Neural progenitor cell (in vitro differentiated cells): ENCODE measurements around the gene VPS72. TPM values are rescaled to one million over a fixed set of nuclear protein-coding genes. Genes with fewer than 3 reads are reported as not detected.

Source experiments
- DNase-seq: peaks from one replicate; pipeline ENCODE4 v3.0.0-alpha.2; 2016; ENCODE audit warnings: low spot score
- H2AFZ ChIP-seq: fragments of 200-600 bp; sonication (generic); replicated peaks from 2 replicates; pipeline ENCODE4 v1.6.1; 2016; ENCODE audit warnings: antibody characterized with exemption
- H3F3A ChIP-seq: fragments of 200-600 bp; sonication (generic); 2 replicates; pipeline ENCODE4 v1.6.1; 2016; ENCODE audit warnings: antibody characterized with exemption, low read depth
- H3K27ac ChIP-seq: fragments of 200-600 bp; sonication (generic); 2 replicates; pipeline ENCODE4 v1.5.1; 2016; ENCODE audit warnings: mild to moderate bottlenecking
- H3K27me3 ChIP-seq: fragments of 200-600 bp; sonication (generic); 2 replicates; pipeline ENCODE4 v1.6.1; 2016; ENCODE audit warnings: mild to moderate bottlenecking, moderate library complexity
- H3K36me3 ChIP-seq: fragments of 200-600 bp; sonication (generic); 2 replicates; pipeline ENCODE4 v1.5.1; 2016
- H3K4me1 ChIP-seq: fragments of 200-600 bp; sonication (generic); 2 replicates; pipeline ENCODE4 v1.6.1; 2016; ENCODE audit warnings: mixed run types
- H3K4me2 ChIP-seq: fragments of 200-600 bp; sonication (generic); 2 replicates; pipeline ENCODE4 v1.6.1; 2016
- H3K4me3 ChIP-seq: fragments of 200-600 bp; sonication (generic); 2 replicates; pipeline ENCODE4 v1.5.1; 2016
- H3K79me2 ChIP-seq: fragments of 200-600 bp; sonication (generic); 2 replicates; pipeline ENCODE4 v1.6.1; 2016; ENCODE audit warnings: low read depth
- H3K9ac ChIP-seq: fragments of 200-600 bp; sonication (generic); 2 replicates; pipeline ENCODE4 v1.6.1; 2016
- H3K9me3 ChIP-seq: fragments of 200-600 bp; sonication (generic); 2 replicates; pipeline ENCODE4 v1.5.1; 2016; ENCODE audit warnings: low read depth
- H4K20me1 ChIP-seq: fragments of 200-600 bp; sonication (generic); 2 replicates; pipeline ENCODE4 v1.6.1; 2016; ENCODE audit warnings: low read depth
- H3K27ac Mint-ChIP-seq: 3 replicates; pipeline ENCODE4 v1.8.0; 2021; ENCODE audit warnings: mixed read lengths
- H3K27me3 Mint-ChIP-seq: 2 replicates; pipeline ENCODE4 v1.8.0; 2022; ENCODE audit warnings: low read depth, mild to moderate bottlenecking, inconsistent platforms, moderate library complexity, mixed read lengths; ENCODE audit not compliant: insufficient read depth
- H3K36me3 Mint-ChIP-seq: 3 replicates; pipeline ENCODE4 v1.8.0; 2021; ENCODE audit warnings: mixed read lengths
- H3K4me1 Mint-ChIP-seq: 3 replicates; pipeline ENCODE4 v1.8.0; 2021; ENCODE audit warnings: mixed read lengths
- H3K4me3 Mint-ChIP-seq: 3 replicates; pipeline ENCODE4 v1.8.0; 2021; ENCODE audit warnings: mild to moderate bottlenecking, moderate library complexity, mixed read lengths
- H3K9me3 Mint-ChIP-seq: 3 replicates; pipeline ENCODE4 v1.8.0; 2020; ENCODE audit warnings: mixed read lengths
- CTCF ChIP-seq: fragments of 200-600 bp; sonication (generic); IDR thresholded peaks from 2 replicates; pipeline ENCODE4 v1.5.1; 2017; ENCODE audit warnings: antibody characterized with exemption, mild to moderate bottlenecking
- EZH2 ChIP-seq: fragments of 200-600 bp; sonication (generic); IDR thresholded peaks from 2 replicates; pipeline ENCODE4 v1.6.1; 2017; ENCODE audit warnings: antibody characterized with exemption, mild to moderate bottlenecking, moderate library complexity
- EZH2phosphoT487 ChIP-seq: fragments of 200-600 bp; sonication (generic); IDR thresholded peaks from 2 replicates; pipeline ENCODE4 v1.6.1; 2017; ENCODE audit warnings: antibody characterized with exemption
- total RNA-seq: library from RNA; depleted of rRNA; stranded (reverse); fragments of >200 nt; gene quantifications from 2 replicates; pipeline ENCODE4 v1.2.3, GENCODE V29; 2015; ENCODE audit warnings: low replicate concordance

Gene VPS72
- total RNA-seq, 1 donor from 2014 or later: 117 TPM

GRCh38 chr1:151176514-151177045 is 13.4 kb downstream of the VPS72 start:
- H3K27ac ChIP-seq: no peak overlapping the region
- H3K9ac ChIP-seq: no peak overlapping the region
- Mint-ChIP-seq H3K27me3 (no peaks in the 10 kb centered on the region), H3K4me1 (no peaks in the 10 kb centered on the region), H3K36me3 (peaks cover 36% of the 10 kb centered on the region), H3K27ac (no peak overlapping the region), H3K9me3 (no peaks in the 10 kb centered on the region), H3K4me3 (no peak overlapping the region)
- DNase-seq: no peak
- H3K27me3 ChIP-seq: no peaks in the 10 kb centered on the region
- H3K4me3 ChIP-seq: no peak overlapping the region
- H3F3A ChIP-seq: no peaks in the 10 kb centered on the region
- H2AFZ ChIP-seq: no peak overlapping the region
- no peaks in the 10 kb centered on the region for H4K20me1 ChIP-seq
- no peaks in the 10 kb centered on the region for H3K79me2 ChIP-seq
- no peaks in the 10 kb centered on the region for H3K36me3 ChIP-seq
- no peak for TF ChIP-seq EZH2phosphoT487
- H3K4me2 ChIP-seq: no peak overlapping the region
- no peaks in the 10 kb centered on the region for H3K4me1 ChIP-seq
- H3K9me3 ChIP-seq: no peaks in the 10 kb centered on the region

GRCh38 chr1:151175863-151176262 is 14.1 kb downstream of the VPS72 start, which contains the start of gene TMOD4:
TSS of gene TMOD4 (minus strand) at chr1:151175981. CDS start at chr1:151174875, 1,106 bp downstream.
- H3K27ac Mint-ChIP-seq: no peak within 1 kb of the TSS
- no peaks in the 10 kb centered on the region for H3K36me3 ChIP-seq

GRCh38 chr1:151175041-151175741 is 14.8 kb downstream of the VPS72 start:
- H3K4me1 Mint-ChIP-seq: no peaks in the 10 kb centered on the region
- H3K27ac ChIP-seq: no peak overlapping the region

More at GRCh38 chr1:151175863-151176262, 14.1 kb downstream of the VPS72 start, which contains the start of gene TMOD4:
- Histone ChIP-seq H4K20me1 (no peaks in the 10 kb centered on the region), H3K4me2 (no peak within 1 kb of the TSS), H3K27me3 (no peaks in the 10 kb centered on the region), H3K9ac (no peak within 1 kb of the TSS), H3K79me2 (no peaks in the 10 kb centered on the region), H3F3A (peaks cover 3% of the 10 kb centered on the region), H3K27ac (no peak within 1 kb of the TSS), H3K9me3 (no peaks in the 10 kb centered on the region), H2AFZ (no peak within 1 kb of the TSS), H3K4me1 (no peaks in the 10 kb centered on the region), H3K4me3 (no peak within 1 kb of the TSS)
- no peaks in the 10 kb centered on the region for H3K9me3 Mint-ChIP-seq
- no peaks in the 10 kb centered on the region for H3K27me3 Mint-ChIP-seq
- H3K36me3 Mint-ChIP-seq: peaks cover 30% of the 10 kb centered on the region
- no peaks in the 10 kb centered on the region for H3K4me1 Mint-ChIP-seq
- H3K4me3 Mint-ChIP-seq: no peak within 1 kb of the TSS
- TF ChIP-seq CTCF: peak; percentile 53
- TF ChIP-seq EZH2phosphoT487: no peak
- peak; percentile 13 for DNase-seq

More at GRCh38 chr1:151175041-151175741, 14.8 kb downstream of the VPS72 start:
- TF ChIP-seq CTCF (no peak), EZH2phosphoT487 (no peak), EZH2 (no peak)
- Histone ChIP-seq H3K27me3 (no peaks in the 10 kb centered on the region), H3K36me3 (no peaks in the 10 kb centered on the region), H3K4me2 (no peak overlapping the region), H3K79me2 (no peaks in the 10 kb centered on the region), H4K20me1 (no peaks in the 10 kb centered on the region), H3K9me3 (no peaks in the 10 kb centered on the region), H2AFZ (no peak overlapping the region), H3F3A (peaks cover 8% of the 10 kb centered on the region), H3K4me1 (no peaks in the 10 kb centered on the region), H3K4me3 (no peak overlapping the region), H3K9ac (no peak overlapping the region)
- H3K9me3 Mint-ChIP-seq: no peaks in the 10 kb centered on the region
- no peak overlapping the region for H3K4me3 Mint-ChIP-seq
- DNase-seq: no peak
- H3K27ac Mint-ChIP-seq: no peak overlapping the region
- peaks cover 26% of the 10 kb centered on the region for H3K36me3 Mint-ChIP-seq
- no peaks in the 10 kb centered on the region for H3K27me3 Mint-ChIP-seq
